Measurements from ENCODE around the gene DNAJC15. TPM values are rescaled to one million over a fixed set of nuclear protein-coding genes. Genes with fewer than 3 reads are reported as not detected.

Gene DNAJC15
- total and polyA plus RNA-seq, 11 donors = 12.8 to 39.2 (median 25.9) TPM

GRCh38 chr13:43020794-43021193 lies 2.6 kb upstream of the DNAJC15 start:
- Histone ChIP-seq H3K27me3 (no peaks in the 10 kb centered on the region), H3K27ac (no peak overlapping the region), H3K36me3 (no peaks in the 10 kb centered on the region), H3K9me3 (no peaks in the 10 kb centered on the region), H3K4me3 (no peak overlapping the region), H3K4me1 (peaks cover 0 to 24% (median 15%) of the 10 kb centered on the region in 12 donors)
- DNase-seq = no peak
- WGBS, 4 donors = 67 to 88% (median 85%) methylated on average over 1 of the region's 1 CpG
- TF ChIP-seq CTCF (IDR thresholded peaks at IDR 0.05) (no peak), POLR2A (IDR thresholded peaks at IDR 0.05) (no peak)
- intact Hi-C loops (cut with DNase I) = loop anchor here in 1 of 10 donors (5.0 kb wide), 1 partner anchor 57 kb away; no protein-coding TSS in a partner anchor
- no peak for ATAC-seq

DNA sequence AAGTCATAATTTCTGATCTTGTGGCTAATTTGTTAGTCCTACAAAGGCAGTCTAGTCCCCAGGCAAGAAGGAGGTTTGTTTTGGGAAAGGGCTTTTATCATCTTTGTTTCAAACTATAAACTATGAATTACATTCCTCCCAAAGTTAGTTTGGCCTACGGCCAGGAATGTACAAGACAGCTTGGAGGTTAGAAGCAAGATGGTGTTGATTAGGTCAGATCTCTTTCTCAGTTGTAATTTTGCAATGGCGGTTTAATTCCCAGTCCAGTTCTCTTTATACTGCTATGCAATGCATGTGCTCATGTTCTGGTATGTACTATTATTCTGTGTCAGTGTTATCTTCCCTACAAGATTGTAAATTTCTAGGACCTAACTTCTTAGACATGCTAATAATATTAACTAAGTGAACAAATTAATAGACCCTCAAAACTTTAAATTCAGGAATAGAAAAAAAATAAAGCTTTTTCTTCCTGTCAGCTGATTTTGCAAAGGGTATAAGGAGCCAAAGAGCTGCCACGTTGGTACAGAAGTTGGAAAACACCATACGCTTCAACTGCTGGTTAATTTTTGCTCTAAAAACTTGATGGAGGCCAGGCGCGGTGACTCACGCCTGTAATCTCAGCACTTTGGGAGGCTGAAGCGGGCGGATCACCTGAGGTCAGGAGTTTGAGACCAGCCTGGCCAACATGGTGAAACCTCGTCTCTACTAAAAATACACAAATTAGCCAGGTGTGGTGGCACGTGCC lies 1.3 kb upstream of the DNAJC15 start:
- H3K4me3 ChIP-seq = no peak overlapping the region
- WGBS, 4 donors = 89 to 93% (median 89%) methylated on average over 11 of the region's 11 CpGs
- ATAC-seq = no peak

GRCh38 chr13:43022934-43023288 lies 475 bp upstream of the DNAJC15 start:
- ATAC-seq (peak in 1 of 4 donors; percentile 2), DNase-seq (peak in 1 of 5 donors; percentile 11)
- no peak for TF ChIP-seq CTCF (IDR thresholded peaks at IDR 0.05)
- TF ChIP-seq POLR2A (IDR thresholded peaks at IDR 0.05) = no peak
- H3K36me3 ChIP-seq = peaks cover 0 to 5% (median under 1%) of the 10 kb centered on the region in 9 donors
- H3K27ac ChIP-seq = peak overlapping the region; percentile 11 to 97 (median 91)
- H3K4me3 ChIP-seq = peak overlapping the region; percentile 40 to 88 (median 76)
- peaks cover 0 to 38% (median 19%) of the 10 kb centered on the region in 12 donors for H3K4me1 ChIP-seq
- WGBS, 4 donors = 50 to 70% (median 53%) methylated on average over 12 of the region's 12 CpGs
- H3K27me3 ChIP-seq = no peaks in the 10 kb centered on the region
- no peaks in the 10 kb centered on the region for H3K9me3 ChIP-seq
- intact Hi-C loops (cut with DNase I) = loop anchor here in 1 of 10 donors (5.0 kb wide), 1 partner anchor 54 kb away; no protein-coding TSS in a partner anchor

More for the DNA sequence above, 1.3 kb upstream of the DNAJC15 start:
- H3K27ac ChIP-seq = peak overlapping the region in 1 of 12 donors; percentile 86
- no peak for TF ChIP-seq POLR2A (IDR thresholded peaks at IDR 0.05)
- no peak for TF ChIP-seq CTCF (IDR thresholded peaks at IDR 0.05)
- no peaks in the 10 kb centered on the region for H3K9me3 ChIP-seq
- H3K36me3 ChIP-seq = no peaks in the 10 kb centered on the region
- no peaks in the 10 kb centered on the region for H3K27me3 ChIP-seq
- peaks cover 0 to 35% (median 19%) of the 10 kb centered on the region in 12 donors for H3K4me1 ChIP-seq
- intact Hi-C loops (cut with DNase I) = loop anchor here in 1 of 10 donors (5.0 kb wide), 1 partner anchor 55 kb away; no protein-coding TSS in a partner anchor
- no peak for DNase-seq

GRCh38 chr13:43026262-43026661 lies 2.9 kb downstream of the DNAJC15 start:
- DNase-seq (no peak), ATAC-seq (no peak)
- H3K9me3 ChIP-seq = no peaks in the 10 kb centered on the region
- H3K36me3 ChIP-seq = peaks cover 0 to 16% (median 5%) of the 10 kb centered on the region in 9 donors
- TF ChIP-seq CTCF (IDR thresholded peaks at IDR 0.05) = no peak
- TF ChIP-seq POLR2A (IDR thresholded peaks at IDR 0.05) = no peak
- no peak overlapping the region for H3K27ac ChIP-seq
- H3K27me3 ChIP-seq = no peaks in the 10 kb centered on the region
- no peak overlapping the region for H3K4me3 ChIP-seq
- intact Hi-C loops (cut with DNase I) = no loop called here
- WGBS, 4 donors = 43 to 58% (median 48%) methylated on average over 2 of the region's 2 CpGs
- H3K4me1 ChIP-seq = peaks cover 0 to 62% (median 34%) of the 10 kb centered on the region in 12 donors

Measured in heart left ventricle (tissue), 16 donors.